Progenitor cell of endocrine pancreas (in vitro differentiated cells): ENCODE measurements around the gene KCNK7. TPM values are rescaled to one million over a fixed set of nuclear protein-coding genes. Genes with fewer than 3 reads are reported as not detected.

Source experiments
- DNase-seq: peaks from one replicate; pipeline ENCODE4 v3.0.0; 2021; ENCODE audit warnings: low spot score; ENCODE audit not compliant: unreplicated experiment
- H3K27ac Mint-ChIP-seq: 2 replicates; pipeline ENCODE4 v1.8.0; 2021; ENCODE audit warnings: mild to moderate bottlenecking, moderate library complexity, mixed read lengths
- H3K27me3 Mint-ChIP-seq: 2 replicates; pipeline ENCODE4 v1.8.0; 2021; ENCODE audit warnings: mixed read lengths
- H3K36me3 Mint-ChIP-seq: 2 replicates; pipeline ENCODE4 v1.8.0; 2022; ENCODE audit warnings: mixed read lengths; ENCODE audit not compliant: insufficient read depth
- H3K4me1 Mint-ChIP-seq: 2 replicates; pipeline ENCODE4 v1.8.0; 2021; ENCODE audit warnings: low read depth, mixed read lengths
- H3K4me3 Mint-ChIP-seq: 2 replicates; pipeline ENCODE4 v1.8.0; 2021; ENCODE audit warnings: low read depth, mild to moderate bottlenecking, moderate library complexity, mixed read lengths
- H3K9me3 Mint-ChIP-seq: 2 replicates; pipeline ENCODE4 v1.8.0; 2021; ENCODE audit warnings: low read depth, mixed read lengths
- total RNA-seq: library from RNA; stranded (reverse); gene quantifications from 2 replicates; pipeline ENCODE4 v1.2.1, GENCODE V29; 2021
- TF ChIP-seq, protein P1 (sequence below): fragments of 200-600 bp; sonication (generic); IDR thresholded peaks from one replicate; pipeline ENCODE4 v1.5.0; 2021; ENCODE audit warnings: antibody characterized with exemption, mild to moderate bottlenecking; ENCODE audit not compliant: unreplicated experiment

KCNK7 gene
- total RNA-seq, 1 donor from 2014 or later: 1.7 TPM

DNA sequence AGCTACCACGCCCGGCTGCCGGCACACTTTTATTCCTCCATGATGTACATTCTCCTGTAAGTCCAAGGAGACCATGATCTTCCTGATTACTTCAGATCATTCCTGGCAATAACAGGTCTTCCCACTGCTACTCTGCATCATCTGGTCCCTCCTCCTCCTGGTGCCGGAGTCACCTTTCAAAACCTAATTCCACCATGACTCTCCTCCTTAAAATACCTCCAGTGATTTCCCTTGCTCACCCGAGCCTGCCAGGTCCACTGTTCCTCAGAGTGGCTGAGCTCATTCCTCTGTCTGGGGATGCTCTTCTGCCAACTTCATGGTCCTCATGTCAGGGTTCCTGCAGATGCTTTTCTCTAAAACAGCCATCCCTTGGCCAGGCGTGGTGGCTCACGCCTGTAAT, 33.6 kb downstream of the KCNK7 start:
- no peak for DNase-seq
- Mint-ChIP-seq H3K4me1 (peaks cover 11% of the 10 kb centered on the region), H3K27me3 (peaks cover 19% of the 10 kb centered on the region), H3K36me3 (no peaks in the 10 kb centered on the region), H3K27ac (no peak overlapping the region), H3K9me3 (no peaks in the 10 kb centered on the region), H3K4me3 (no peak overlapping the region)
- TF ChIP-seq, protein P1, sequence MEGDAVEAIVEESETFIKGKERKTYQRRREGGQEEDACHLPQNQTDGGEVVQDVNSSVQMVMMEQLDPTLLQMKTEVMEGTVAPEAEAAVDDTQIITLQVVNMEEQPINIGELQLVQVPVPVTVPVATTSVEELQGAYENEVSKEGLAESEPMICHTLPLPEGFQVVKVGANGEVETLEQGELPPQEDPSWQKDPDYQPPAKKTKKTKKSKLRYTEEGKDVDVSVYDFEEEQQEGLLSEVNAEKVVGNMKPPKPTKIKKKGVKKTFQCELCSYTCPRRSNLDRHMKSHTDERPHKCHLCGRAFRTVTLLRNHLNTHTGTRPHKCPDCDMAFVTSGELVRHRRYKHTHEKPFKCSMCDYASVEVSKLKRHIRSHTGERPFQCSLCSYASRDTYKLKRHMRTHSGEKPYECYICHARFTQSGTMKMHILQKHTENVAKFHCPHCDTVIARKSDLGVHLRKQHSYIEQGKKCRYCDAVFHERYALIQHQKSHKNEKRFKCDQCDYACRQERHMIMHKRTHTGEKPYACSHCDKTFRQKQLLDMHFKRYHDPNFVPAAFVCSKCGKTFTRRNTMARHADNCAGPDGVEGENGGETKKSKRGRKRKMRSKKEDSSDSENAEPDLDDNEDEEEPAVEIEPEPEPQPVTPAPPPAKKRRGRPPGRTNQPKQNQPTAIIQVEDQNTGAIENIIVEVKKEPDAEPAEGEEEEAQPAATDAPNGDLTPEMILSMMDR: no peak

DNA sequence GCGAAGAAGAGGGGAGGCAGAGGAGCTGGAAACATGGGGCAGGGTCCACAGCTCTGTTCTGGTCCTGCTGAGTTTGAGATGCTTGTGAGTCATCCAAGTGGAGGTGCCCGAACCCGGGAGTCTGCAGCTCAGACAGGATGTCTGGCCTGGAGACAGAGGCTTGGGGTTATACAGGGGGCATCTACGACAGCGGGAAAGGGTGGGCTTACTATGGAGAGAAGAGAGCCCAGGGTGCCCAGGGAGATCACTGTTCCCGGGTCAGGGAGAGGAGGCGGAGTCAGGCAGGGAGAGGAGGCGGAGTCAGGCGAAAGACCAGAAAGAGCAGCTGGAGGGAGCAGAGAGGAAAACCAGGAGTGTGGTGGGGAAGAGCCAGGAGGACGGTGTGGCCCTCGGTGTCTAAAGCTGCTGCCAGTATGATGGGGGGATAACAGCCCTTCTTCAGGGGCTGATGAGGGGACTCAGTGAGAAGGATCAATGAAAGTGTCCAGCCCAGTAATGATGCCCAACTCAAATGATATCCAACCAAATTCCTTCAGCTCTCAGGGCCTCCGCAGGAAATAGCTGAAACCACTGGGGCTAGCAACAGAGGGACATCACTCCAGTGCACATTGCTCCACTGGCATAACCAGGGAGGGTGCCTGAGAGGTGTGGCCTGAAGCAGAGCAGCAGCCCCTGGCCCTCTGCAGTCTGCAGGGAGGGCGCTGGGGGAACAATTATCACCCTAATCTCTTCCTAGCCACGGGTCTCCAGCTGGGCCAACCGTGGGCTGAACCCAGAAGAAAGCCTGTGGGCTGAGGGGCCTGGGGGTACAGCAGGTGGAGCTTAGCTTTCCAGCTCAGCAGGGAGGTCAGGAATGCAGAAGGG, 34.8 kb downstream of the KCNK7 start:
- H3K36me3 Mint-ChIP-seq: no peaks in the 10 kb centered on the region
- H3K4me1 Mint-ChIP-seq: peaks cover 12% of the 10 kb centered on the region
- peaks cover 27% of the 10 kb centered on the region for H3K27me3 Mint-ChIP-seq
- TF ChIP-seq, protein P1: no peak
- no peaks in the 10 kb centered on the region for H3K9me3 Mint-ChIP-seq
- no peak for DNase-seq
- H3K27ac Mint-ChIP-seq: no peak overlapping the region
- H3K4me3 Mint-ChIP-seq: no peak overlapping the region

DNA sequence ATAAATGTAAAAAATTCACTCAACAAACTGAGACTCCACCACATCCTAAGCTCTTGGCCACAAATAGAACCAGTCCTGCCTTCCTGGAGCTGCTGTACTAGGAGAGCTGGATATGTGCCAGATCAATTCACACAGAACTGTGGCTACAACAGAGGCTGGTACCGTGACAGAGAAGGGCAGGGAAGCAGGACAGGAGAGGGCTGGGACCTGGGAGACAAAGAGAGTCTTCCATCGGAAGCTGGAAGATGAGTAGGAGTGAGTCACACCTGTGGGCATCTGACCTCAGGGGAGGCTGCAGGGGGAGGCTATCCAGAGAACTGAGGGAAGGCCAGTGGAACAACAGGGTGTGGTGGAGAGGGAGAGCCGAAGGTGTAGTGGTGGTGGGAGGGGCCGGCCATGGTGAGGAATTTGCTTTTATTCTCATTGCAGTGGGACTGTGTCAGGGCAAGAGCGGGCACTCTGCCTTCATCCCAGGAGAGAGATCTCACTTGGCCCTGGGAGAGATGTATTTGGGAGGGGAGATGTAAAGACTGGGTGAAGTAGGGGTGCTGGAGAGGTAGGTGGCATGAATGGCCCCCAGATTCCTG, 35.6 kb downstream of the KCNK7 start:
- Mint-ChIP-seq H3K9me3 (no peaks in the 10 kb centered on the region), H3K36me3 (no peaks in the 10 kb centered on the region), H3K4me1 (peaks cover 12% of the 10 kb centered on the region), H3K4me3 (no peak overlapping the region), H3K27ac (no peak overlapping the region), H3K27me3 (peaks cover 32% of the 10 kb centered on the region)
- TF ChIP-seq, protein P1: no peak
- no peak for DNase-seq

DNA sequence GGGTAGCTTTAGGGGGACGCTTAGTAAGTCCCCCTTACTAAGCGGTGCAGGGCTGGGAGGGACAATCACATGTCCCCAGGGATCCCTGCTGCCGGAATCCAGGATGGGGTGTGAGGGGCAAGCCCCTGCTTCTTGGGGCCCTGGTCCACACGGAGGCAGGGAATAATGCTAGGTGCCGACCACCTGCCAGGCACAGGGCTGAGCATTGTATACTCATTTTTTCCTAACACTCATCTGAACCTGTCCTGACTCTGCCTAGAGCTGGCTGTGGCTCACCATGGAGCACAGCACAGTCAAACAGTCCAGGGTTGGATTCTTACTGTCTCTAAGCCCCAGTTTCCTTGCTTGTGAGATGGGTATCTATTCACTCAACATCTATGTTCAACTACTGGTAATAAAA, 36.1 kb downstream of the KCNK7 start:
- H3K36me3 Mint-ChIP-seq: no peaks in the 10 kb centered on the region
- H3K27ac Mint-ChIP-seq: peak overlapping the region; percentile 78
- H3K4me1 Mint-ChIP-seq: peaks cover 12% of the 10 kb centered on the region
- peak overlapping the region; percentile 41 for H3K4me3 Mint-ChIP-seq
- H3K27me3 Mint-ChIP-seq: peaks cover 37% of the 10 kb centered on the region
- TF ChIP-seq, protein P1: no peak
- no peaks in the 10 kb centered on the region for H3K9me3 Mint-ChIP-seq
- no peak for DNase-seq

DNA sequence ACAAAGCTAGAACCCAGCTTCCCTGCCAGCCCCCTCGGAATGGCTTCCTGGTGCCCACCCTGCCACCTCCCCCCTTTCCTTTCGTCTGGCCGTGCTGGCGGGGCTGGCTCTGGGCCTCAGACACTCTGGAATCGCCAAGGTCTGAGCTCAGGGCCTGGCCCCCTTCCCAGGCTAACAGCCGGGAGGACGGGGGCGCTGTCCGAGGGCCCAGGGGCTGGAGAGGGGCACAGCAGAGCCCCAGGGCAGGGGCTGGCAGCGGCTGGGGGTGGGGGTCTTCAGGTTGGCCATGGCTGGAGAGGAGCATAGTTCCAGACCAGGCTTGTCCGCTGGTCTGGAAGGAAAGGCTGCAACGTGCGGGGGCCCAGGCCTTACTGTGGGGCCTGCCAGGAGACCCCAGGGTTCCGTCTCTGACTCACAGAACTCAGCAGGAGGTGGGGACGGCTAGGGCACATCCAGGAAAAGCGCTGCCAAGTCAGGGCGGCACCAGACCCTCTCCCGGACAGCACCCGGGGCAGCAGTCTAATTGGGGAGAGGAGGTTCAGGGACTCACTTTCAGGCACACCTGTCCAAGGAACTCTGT, 36.6 kb downstream of the KCNK7 start:
- H3K36me3 Mint-ChIP-seq: no peaks in the 10 kb centered on the region
- peak overlapping the region; percentile 90 for H3K27ac Mint-ChIP-seq
- peaks cover 12% of the 10 kb centered on the region for H3K4me1 Mint-ChIP-seq
- H3K9me3 Mint-ChIP-seq: no peaks in the 10 kb centered on the region
- H3K4me3 Mint-ChIP-seq: peak overlapping the region; percentile 56
- H3K27me3 Mint-ChIP-seq: peaks cover 41% of the 10 kb centered on the region
- TF ChIP-seq, protein P1: no peak
- no peak for DNase-seq
